ENCODE measurements around the gene ARRDC4.

ARRDC4 gene

GRCh38 chr15:97960364-97961066 lies at the start of gene ARRDC4:
TSS of gene ARRDC4 (plus strand) at chr15:97960703. CDS start at chr15:97960862, 159 bp downstream.
- peak; percentile 98 for DNase-seq

DNA sequence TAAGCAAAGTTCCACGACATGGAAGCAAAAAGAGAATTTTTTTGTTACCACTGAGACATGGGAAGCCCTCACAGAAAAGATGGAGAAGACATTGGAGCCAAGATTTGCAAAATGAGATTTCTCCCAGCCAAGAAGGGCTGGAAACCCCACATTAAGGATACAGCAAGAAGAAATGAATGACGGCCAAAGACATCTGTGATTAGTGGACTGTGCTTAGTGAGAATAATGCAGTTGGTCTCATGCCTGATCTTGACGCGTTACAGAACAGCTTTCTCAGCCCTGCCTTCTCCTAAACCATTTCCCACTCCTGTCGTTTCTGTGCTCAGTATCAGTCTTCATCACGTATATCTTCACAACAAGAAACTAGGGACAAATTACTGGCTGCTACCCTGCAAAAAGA lies 45.8 kb upstream of the ARRDC4 start:
- DNase-seq = no peak

- DNase-seq = no peak
These were observed 45.2 kb upstream of the ARRDC4 start for GRCh38 chr15:97915261-97915660.

GRCh38 chr15:97921296-97921865 lies 39.1 kb upstream of the ARRDC4 start:
- DNase-seq = no peak

- no peak for DNase-seq
These were observed 30.9 kb upstream of the ARRDC4 start for GRCh38 chr15:97929456-97930229.

GRCh38 chr15:97930230-97930629 lies 30.3 kb upstream of the ARRDC4 start:
- DNase-seq = no peak

DNA sequence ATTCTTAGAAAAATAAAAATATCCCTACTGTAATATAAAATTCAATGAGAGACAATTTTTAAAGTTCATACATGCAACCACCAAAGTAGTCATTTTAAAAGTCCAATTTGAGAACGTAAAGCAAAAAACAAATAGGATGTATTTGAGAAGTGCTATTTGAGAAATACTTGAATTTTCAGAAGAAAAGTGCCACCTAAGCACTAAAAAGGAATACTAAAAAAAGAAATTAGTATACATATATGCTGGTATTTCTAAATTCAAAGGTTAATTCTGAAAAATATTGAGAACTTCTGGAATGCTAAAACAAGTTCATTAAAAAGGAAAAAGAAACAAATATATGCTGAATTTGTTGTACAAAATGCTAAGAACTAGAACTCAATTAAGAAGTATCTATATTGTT lies 29.2 kb upstream of the ARRDC4 start:
- DNase-seq = no peak

DNA sequence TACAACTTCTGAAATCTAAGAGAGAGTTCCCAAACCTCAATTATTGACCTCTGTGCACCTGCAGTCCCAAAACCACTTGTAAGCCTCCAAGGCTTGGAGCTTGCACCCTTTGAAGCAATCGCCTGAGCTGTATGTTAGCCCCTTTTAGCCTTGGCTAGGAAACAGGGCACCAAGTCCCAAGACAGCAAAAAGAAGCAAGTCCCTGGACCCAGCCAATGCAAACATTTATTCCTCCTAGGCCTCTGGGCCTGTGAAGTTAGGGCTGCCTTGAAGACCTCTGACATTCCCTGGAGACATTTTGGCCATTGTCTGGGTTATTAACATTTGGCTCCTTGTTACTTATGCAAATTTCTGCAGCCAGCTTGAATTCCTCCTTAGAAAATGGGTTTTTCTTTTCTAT lies 26.9 kb upstream of the ARRDC4 start:
- DNase-seq = no peak

- DNase-seq = no peak
These were observed 19.5 kb upstream of the ARRDC4 start for GRCh38 chr15:97940993-97941392.

GRCh38 chr15:97941572-97941971 lies 18.9 kb upstream of the ARRDC4 start:
- DNase-seq = no peak

- DNase-seq = no peak
These were observed 15.8 kb upstream of the ARRDC4 start for GRCh38 chr15:97944724-97945123.

GRCh38 chr15:97947465-97948260 lies 12.8 kb upstream of the ARRDC4 start:
- no peak for DNase-seq

- no peak for DNase-seq
These were observed 7.2 kb upstream of the ARRDC4 start for GRCh38 chr15:97953254-97953653.

DNA sequence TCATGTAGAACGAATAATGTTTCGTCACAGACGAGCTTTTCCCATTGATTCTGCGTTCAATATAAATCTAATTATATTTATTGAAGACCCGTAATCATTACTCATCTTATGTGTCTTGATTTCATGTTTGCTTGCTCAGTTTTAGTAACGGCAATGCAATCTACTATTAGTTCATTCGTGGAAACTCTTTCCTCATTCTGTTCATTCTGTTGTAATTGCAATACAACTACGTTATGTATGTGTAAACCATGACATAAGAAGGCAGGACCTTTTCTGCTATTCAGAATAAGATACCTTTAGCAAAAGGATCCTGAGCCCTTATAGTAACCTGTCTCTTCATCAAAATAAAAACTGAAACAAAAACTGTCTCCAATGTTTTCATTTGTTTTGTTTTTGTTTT lies 6.8 kb upstream of the ARRDC4 start:
- DNase-seq = no peak

GRCh38 chr15:97955035-97955434 lies 5.5 kb upstream of the ARRDC4 start:
- no peak for DNase-seq

DNA sequence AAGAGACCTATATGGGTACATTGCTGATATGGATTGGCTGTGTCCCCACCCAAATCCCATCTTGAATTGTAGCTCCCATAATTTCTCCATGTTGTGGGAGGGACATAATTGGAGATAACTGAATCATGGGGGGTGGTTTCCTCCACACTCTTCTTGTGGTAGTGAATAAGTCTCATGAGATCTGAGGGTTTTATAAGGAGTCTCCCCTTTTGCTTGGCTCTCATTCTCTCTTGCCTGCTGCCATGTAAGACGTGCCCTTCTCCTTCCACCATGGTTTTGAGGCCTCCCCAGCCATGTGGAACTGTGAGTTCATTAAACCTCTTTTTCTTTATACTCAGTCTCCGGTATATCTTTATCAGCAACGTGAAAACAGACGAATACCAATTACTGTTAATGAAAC lies 5.0 kb upstream of the ARRDC4 start:
- no peak for DNase-seq

DNA sequence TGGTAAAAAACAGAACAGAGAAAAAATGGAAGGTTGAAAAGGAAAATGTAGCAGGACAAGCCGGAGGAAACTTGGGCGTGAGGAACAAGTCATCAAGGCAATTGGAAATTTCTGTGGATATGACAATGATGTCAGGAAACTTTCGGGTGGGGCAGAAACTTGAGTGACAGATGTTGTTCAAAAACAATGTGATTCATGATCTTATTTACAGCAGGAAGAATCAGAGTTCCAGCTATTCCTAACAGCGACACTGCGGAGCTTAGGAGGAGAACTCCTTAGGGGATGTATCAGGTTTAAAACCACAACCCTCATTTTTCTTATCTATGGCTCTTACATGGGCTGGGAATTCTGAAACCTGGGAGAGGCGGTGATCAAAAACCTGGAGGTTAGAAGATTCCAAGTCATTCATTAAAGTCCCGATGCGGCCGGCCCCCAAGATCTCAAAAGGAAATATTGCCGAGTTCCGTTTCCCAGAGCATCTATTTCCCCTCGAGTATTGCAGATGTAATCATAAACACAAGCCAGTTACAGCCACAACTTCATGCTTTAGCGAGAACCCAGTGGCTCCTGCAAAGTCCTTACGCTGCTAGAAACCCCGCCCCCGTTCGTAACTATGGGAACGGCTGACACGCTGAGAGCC lies 659 bp upstream of the ARRDC4 start:
- no peak for DNase-seq

DNA sequence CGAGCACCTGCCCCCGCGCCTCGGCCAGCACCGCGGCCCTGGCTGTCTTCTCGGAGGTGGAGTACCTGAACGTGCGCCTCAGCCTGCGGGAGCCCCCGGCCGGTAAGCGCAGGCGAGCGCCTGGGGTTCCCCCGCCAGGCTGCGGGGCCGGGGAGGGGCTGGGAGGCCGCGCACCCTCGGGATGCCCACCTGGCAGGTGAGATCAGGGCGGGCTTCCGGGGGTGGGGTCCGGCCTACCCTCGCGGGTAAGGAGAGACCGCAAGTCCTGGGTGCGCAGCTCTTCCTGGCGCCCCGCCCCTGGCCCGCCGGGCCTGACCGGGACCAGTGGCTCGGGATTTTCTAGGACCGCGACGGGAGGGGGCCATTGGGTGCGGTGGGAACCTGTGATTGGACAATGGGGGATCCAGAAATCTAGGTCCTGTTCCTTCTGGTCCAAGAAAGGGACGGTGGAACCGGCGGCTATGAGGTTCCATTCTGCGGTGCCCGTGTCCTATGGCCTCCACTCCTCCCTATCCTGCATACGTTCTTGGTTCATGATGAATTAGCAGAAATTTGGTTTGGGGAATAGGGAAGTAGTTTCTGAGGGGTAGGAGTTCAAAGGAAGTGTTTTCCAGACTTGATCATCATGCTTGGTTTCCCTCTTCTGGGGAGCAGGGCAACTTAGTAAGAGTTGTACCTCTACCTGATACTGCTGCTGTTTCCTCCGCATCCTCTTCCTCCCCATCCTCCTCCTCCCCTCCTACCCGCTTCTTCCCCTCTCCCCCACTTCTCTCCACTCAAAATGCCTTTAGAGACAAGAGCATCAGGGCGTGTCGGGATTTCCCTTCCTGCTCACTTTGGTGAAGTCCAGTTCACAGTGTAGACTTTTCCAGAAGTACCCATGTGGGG lies 808 bp downstream of the ARRDC4 start:
- no peak for DNase-seq

DNA sequence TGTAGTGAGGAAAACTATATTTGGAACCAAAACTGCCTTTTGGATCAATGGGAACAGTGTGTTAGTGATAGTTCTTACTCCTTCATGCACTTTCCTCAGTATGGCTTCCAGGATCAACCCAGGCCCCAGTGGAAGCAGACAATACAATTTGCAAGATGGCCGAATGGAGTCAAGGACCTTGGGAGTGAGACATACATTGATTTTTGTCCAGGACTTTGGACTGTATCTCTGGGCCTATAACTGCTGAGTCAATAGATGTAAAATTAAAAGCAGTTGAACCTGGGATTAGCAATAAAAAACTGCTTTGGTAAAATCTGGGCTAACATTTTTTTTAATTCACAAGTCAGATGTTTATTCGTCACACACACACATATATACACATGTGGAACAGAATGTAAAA lies 1.8 kb downstream of the ARRDC4 start:
- DNase-seq = no peak

- no peak for DNase-seq
These were observed 3.3 kb downstream of the ARRDC4 start for GRCh38 chr15:97963779-97964178.

- no peak for DNase-seq
These were observed 5.7 kb downstream of the ARRDC4 start for GRCh38 chr15:97966246-97966645.

Measured in amniotic stem cell (primary cell).